NCI-H2171 (cell line): ENCODE data around the gene APOH.
A peak's percentile ranks its signal among the peaks of the same experiment; 100 is the strongest.
"Not testable (repeated sequence)": the region's sequence is repeated elsewhere in the genome, so short reads cannot be mapped to it uniquely, and the experiment has no call there.

Experiments used
- DNase-seq: peaks from one replicate; lab custom pipeline; 2025; lab: John Stamatoyannopoulos, UW

APOH gene

GRCh38 chr17:66228887-66229782 is at the start of gene APOH:
Gene APOH (minus strand): TSS chr17:66229415. CDS start chr17:66229379, 36 bp downstream.
- no peak for DNase-seq

- no peak for DNase-seq
Observed at GRCh38 chr17:66277191-66277590, 48.0 kb upstream of the APOH start.

GRCh38 chr17:66276328-66276937 is 47.2 kb upstream of the APOH start:
- DNase-seq: no peak

- DNase-seq: no peak
Observed at GRCh38 chr17:66275651-66276050, 46.4 kb upstream of the APOH start.

GRCh38 chr17:66273586-66273848 is 44.3 kb upstream of the APOH start:
- no peak for DNase-seq

GRCh38 chr17:66272811-66273585 is 43.8 kb upstream of the APOH start:
- DNase-seq: no peak

- DNase-seq: no peak
Observed at GRCh38 chr17:66271512-66271911, 42.3 kb upstream of the APOH start.

GRCh38 chr17:66270106-66270505 is 40.9 kb upstream of the APOH start:
- DNase-seq: no peak

- DNase-seq: no peak
Observed at GRCh38 chr17:66268247-66268927, 39.2 kb upstream of the APOH start.

- DNase-seq: no peak
Observed at GRCh38 chr17:66264696-66265095, 35.5 kb upstream of the APOH start.

- DNase-seq: no peak
Observed at GRCh38 chr17:66262767-66263166, 33.6 kb upstream of the APOH start.

- DNase-seq: no peak
Observed at GRCh38 chr17:66260688-66261087, 31.5 kb upstream of the APOH start.

- DNase-seq: no peak
Observed at GRCh38 chr17:66260275-66260674, 31.1 kb upstream of the APOH start.

- no peak for DNase-seq
Observed at GRCh38 chr17:66255527-66255971, 26.3 kb upstream of the APOH start.

GRCh38 chr17:66255112-66255511 is 25.9 kb upstream of the APOH start:
- DNase-seq: peak; percentile 58

- not testable (repeated sequence) for DNase-seq
Observed at GRCh38 chr17:66253458-66253857, 24.2 kb upstream of the APOH start.

GRCh38 chr17:66250686-66251085 is 21.5 kb upstream of the APOH start:
- no peak for DNase-seq

GRCh38 chr17:66248285-66248684 is 19.1 kb upstream of the APOH start:
- DNase-seq: no peak

GRCh38 chr17:66241839-66242238 is 12.6 kb upstream of the APOH start:
- DNase-seq: no peak

GRCh38 chr17:66240630-66241029 is 11.4 kb upstream of the APOH start:
- DNase-seq: no peak

GRCh38 chr17:66240013-66240412 is 10.8 kb upstream of the APOH start:
- no peak for DNase-seq

GRCh38 chr17:66235377-66235994 is 6.3 kb upstream of the APOH start:
- no peak for DNase-seq
